Frontal cortex (tissue), 4 donors: ENCODE data around the gene GCNT3. TPM values are rescaled to one million over a fixed set of nuclear protein-coding genes. Genes with fewer than 3 reads are reported as not detected.

Experiments
- DNase-seq, 2 donors: peaks; one replicate each; pipeline ENCODE4 v3.0.0; 2012; ENCODE audit warnings: low spot score in 2 of 2
- FAIRE-seq: peaks from 2 replicates; lab custom pipeline; 2012; peaks lifted over from hg19 to GRCh38; lab: Jason Lieb, UNC
- total RNA-seq: library from RNA; depleted of rRNA; stranded (reverse); fragments of >200 nt; gene quantifications from one replicate; pipeline ENCODE4 v1.2.3, GENCODE V29; 2014
- donor health status: control.
- donor health status: control.
- donor health status: control.

The GCNT3 gene
- 0.41 TPM for total RNA-seq

GRCh38 chr15:59611276-59612260 is at the start of gene GCNT3:
Gene GCNT3, plus strand, starts transcription at chr15:59611783. Its CDS starts 6,456 bp downstream, at chr15:59618239.
- DNase-seq = no peak
- no peak for FAIRE-seq

- DNase-seq (no peak), FAIRE-seq (no peak)
These were observed 49.0 kb upstream of the GCNT3 start for GRCh38 chr15:59562448-59563186.

GRCh38 chr15:59565299-59565698 is 46.3 kb upstream of the GCNT3 start:
- no peak for DNase-seq
- FAIRE-seq = no peak

GRCh38 chr15:59567324-59567723 is 44.3 kb upstream of the GCNT3 start:
- FAIRE-seq (no peak), DNase-seq (no peak)

GRCh38 chr15:59569477-59569876 is 42.1 kb upstream of the GCNT3 start:
- DNase-seq (no peak), FAIRE-seq (no peak)

- DNase-seq (no peak), FAIRE-seq (no peak)
These were observed 41.3 kb upstream of the GCNT3 start for GRCh38 chr15:59570315-59570714.

- FAIRE-seq (no peak), DNase-seq (no peak)
These were observed 40.0 kb upstream of the GCNT3 start for GRCh38 chr15:59571606-59572005.

- no peak for FAIRE-seq
These were observed 28.5 kb upstream of the GCNT3 start for GRCh38 chr15:59583088-59583487.

GRCh38 chr15:59587085-59587826 is 24.3 kb upstream of the GCNT3 start:
- FAIRE-seq = no peak
- DNase-seq = no peak

More at GRCh38 chr15:59583088-59583487, 28.5 kb upstream of the GCNT3 start:
- DNase-seq = no peak

GRCh38 chr15:59590027-59590426 is 21.6 kb upstream of the GCNT3 start:
- FAIRE-seq (no peak), DNase-seq (no peak)

- DNase-seq = no peak
- no peak for FAIRE-seq
These were observed 20.2 kb upstream of the GCNT3 start for GRCh38 chr15:59591356-59591755.

GRCh38 chr15:59594493-59594942 is 17.1 kb upstream of the GCNT3 start:
- DNase-seq = no peak
- FAIRE-seq = no peak

GRCh38 chr15:59594991-59595390 is 16.6 kb upstream of the GCNT3 start:
- FAIRE-seq = no peak

GRCh38 chr15:59595434-59595915 is 16.1 kb upstream of the GCNT3 start:
- no peak for FAIRE-seq
- DNase-seq = no peak

More at GRCh38 chr15:59594991-59595390, 16.6 kb upstream of the GCNT3 start:
- no peak for DNase-seq

- no peak for FAIRE-seq
- DNase-seq = no peak
These were observed 14.9 kb upstream of the GCNT3 start for GRCh38 chr15:59596640-59597039.

- no peak for DNase-seq
- no peak for FAIRE-seq
These were observed 13.1 kb upstream of the GCNT3 start for GRCh38 chr15:59598461-59598860.

- no peak for FAIRE-seq
- no peak for DNase-seq
These were observed 5.6 kb upstream of the GCNT3 start for GRCh38 chr15:59605994-59606393.

- FAIRE-seq (no peak), DNase-seq (no peak)
These were observed 1.6 kb upstream of the GCNT3 start for GRCh38 chr15:59609730-59610712.

- no peak for DNase-seq
- FAIRE-seq = no peak
These were observed 2.6 kb downstream of the GCNT3 start for GRCh38 chr15:59614153-59614552.
